BLaER1 treated with 17β-estradiol and CSF1 and Interleukin-3, amounts not matched to agents 10 nM and 100 nM (cell line): ENCODE measurements around the gene CKS2.
A peak's percentile ranks its signal among the peaks of the same experiment; 100 is the strongest.

Experiments used
- H3K27ac ChIP-seq, 11 experiments: shearing (Covaris generic); formaldehyde crosslinking; 2 replicates each; pipeline ENCODE4 v1.8.1; 2022
- H3K27me3 ChIP-seq, 11 experiments: shearing (Covaris generic); formaldehyde crosslinking; 2 replicates each; pipeline ENCODE4 v1.8.1; 2022
- H3K36me3 ChIP-seq, 11 experiments: shearing (Covaris generic); formaldehyde crosslinking; 2 replicates each; pipeline ENCODE4 v1.8.1; 2022
- H3K4me1 ChIP-seq, 10 experiments: shearing (Covaris generic); formaldehyde crosslinking; 2 replicates each; pipeline ENCODE4 v1.8.1; 2022
- H3K4me2 ChIP-seq, 11 experiments: shearing (Covaris generic); formaldehyde crosslinking; 2 replicates each; pipeline ENCODE4 v1.8.1; 2022
- H3K4me3 ChIP-seq, 10 experiments: shearing (Covaris generic); formaldehyde crosslinking; 2 replicates each; pipeline ENCODE4 v1.8.1; 2022
- H3K9ac ChIP-seq, 11 experiments: shearing (Covaris generic); formaldehyde crosslinking; 2 replicates each; pipeline ENCODE4 v1.8.1; 2022
- H3K9me3 ChIP-seq, 11 experiments: shearing (Covaris generic); formaldehyde crosslinking; replicated peaks in 1 of 11; 2 replicates each; pipeline ENCODE4 v1.8.1; 2022
- H4K20me1 ChIP-seq, 11 experiments: shearing (Covaris generic); formaldehyde crosslinking; 2 replicates each; pipeline ENCODE4 v1.8.1; 2022
- Cebpa-rat ChIP-seq, 11 experiments: shearing (Covaris generic); IDR thresholded peaks; 2 replicates each; pipeline ENCODE4 v1.8.1; 2022

Gene CKS2

DNA sequence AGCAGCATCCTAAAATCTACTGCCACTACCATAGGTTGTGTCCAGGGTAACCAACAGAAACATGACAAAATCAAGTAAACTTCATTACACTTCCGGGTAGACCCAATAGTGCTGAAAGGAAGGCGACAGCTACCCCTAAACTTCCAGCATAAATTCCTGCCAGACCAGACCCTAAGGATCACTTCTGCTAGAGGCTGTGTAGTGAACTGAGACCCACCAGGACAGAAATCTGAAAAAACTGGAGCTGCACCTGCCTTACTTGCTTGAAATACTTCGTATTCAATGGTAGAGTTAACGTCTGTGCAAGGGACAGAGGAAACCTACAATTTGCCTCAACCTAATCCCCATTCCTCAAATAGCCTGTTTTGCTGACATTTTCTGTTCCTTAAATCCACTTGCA, 6.3 kb downstream of the CKS2 start:
- peak overlapping the region in 10 of 11 experiments; percentile 97 to 100 (median 99); a peak in 20 of 22 replicates for H3K27ac ChIP-seq
- peak overlapping the region; percentile 82 to 95 (median 91) for H3K4me2 ChIP-seq
- H3K4me3 ChIP-seq: peak overlapping the region in 6 of 10 experiments; percentile 52 to 80 (median 70); a peak in 11 of 20 replicates
- no peaks in the 10 kb centered on the region for H3K27me3 ChIP-seq
- peaks cover 41 to 64% (median 59%) of the 10 kb centered on the region in 10 experiments for H3K4me1 ChIP-seq
- peaks cover 0 to 44% (median 30%) of the 10 kb centered on the region in 11 experiments; a peak in 17 of 22 replicates for H4K20me1 ChIP-seq
- TF ChIP-seq Cebpa-rat (IDR thresholded peaks at IDR 0.05): no peak
- peaks cover 13 to 86% (median 58%) of the 10 kb centered on the region in 11 experiments; a peak in 21 of 22 replicates for H3K36me3 ChIP-seq
- peak overlapping the region; percentile 21 to 100 (median 98); a peak in 20 of 22 replicates for H3K9ac ChIP-seq
- H3K9me3 ChIP-seq: no peaks in the 10 kb centered on the region

DNA sequence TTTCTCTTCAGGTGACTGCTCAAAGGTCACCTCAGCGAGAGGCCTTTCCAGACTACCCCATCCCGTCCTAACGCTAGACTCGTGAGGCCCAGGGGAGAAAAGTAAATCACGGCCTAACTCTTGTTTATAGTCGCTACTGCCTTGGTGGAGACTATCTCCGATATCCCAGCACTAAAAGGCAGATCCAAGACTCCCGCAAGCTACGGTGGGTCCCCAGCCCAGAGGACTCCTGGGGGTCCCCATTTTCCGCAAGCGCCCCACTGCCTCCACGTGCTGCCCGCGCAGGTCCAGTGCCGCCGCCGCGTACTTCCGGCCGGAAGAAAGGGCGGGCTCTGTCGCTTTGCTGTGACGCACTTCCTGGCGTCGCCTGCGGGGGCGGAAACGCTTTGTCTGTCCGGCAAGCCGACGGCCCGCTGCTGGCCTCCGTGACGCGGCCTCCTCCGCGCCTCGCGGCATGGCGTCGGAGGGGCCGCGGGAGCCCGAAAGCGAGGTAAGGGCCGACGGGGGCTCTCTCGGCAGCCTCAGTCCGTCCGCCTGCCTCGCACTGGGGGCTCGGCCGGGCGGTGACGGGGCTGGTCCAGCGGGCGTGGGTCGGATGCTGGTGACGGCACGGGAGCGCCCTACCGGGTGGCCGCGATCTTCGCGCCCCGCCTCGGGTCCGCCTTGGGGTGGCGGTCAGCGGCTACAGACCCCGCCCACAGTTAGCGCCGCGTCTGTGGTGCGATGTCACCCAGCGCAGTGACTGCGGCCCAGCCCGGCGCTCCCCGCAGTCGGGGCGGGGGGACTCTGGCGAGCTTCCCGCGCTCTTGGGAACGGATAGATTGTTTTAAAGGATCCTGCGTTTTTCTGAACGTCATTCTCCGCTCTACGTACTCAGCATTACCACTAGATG, 7.4 kb downstream of the CKS2 start, which contains the start of gene SECISBP2:
TSS of gene SECISBP2 (plus strand) at position 378 of the 892 bp plus-strand sequence. CDS start at position 455, 77 bp downstream.
- Histone ChIP-seq H3K27ac (peak within 1 kb of the TSS; percentile 95 to 100 (median 99)), H3K27me3 (no peaks in the 10 kb centered on the region), H3K4me2 (peak within 1 kb of the TSS; percentile 89 to 97 (median 92)), H3K9me3 (no peaks in the 10 kb centered on the region), H3K36me3 (peaks cover 13 to 83% (median 57%) of the 10 kb centered on the region in 11 experiments; a peak in 21 of 22 replicates), H3K4me3 (peak within 1 kb of the TSS; percentile 52 to 80 (median 73)), H3K9ac (peak within 1 kb of the TSS; percentile 94 to 100 (median 98)), H4K20me1 (peaks cover 2 to 44% (median 27%) of the 10 kb centered on the region in 11 experiments; a peak in 20 of 22 replicates), H3K4me1 (peaks cover 41 to 60% (median 56%) of the 10 kb centered on the region in 10 experiments)
- peak in 3 of 11 experiments; percentile 39 to 56 (median 42); a peak in 2 of 22 replicates for TF ChIP-seq Cebpa-rat (IDR thresholded peaks at IDR 0.05)

DNA sequence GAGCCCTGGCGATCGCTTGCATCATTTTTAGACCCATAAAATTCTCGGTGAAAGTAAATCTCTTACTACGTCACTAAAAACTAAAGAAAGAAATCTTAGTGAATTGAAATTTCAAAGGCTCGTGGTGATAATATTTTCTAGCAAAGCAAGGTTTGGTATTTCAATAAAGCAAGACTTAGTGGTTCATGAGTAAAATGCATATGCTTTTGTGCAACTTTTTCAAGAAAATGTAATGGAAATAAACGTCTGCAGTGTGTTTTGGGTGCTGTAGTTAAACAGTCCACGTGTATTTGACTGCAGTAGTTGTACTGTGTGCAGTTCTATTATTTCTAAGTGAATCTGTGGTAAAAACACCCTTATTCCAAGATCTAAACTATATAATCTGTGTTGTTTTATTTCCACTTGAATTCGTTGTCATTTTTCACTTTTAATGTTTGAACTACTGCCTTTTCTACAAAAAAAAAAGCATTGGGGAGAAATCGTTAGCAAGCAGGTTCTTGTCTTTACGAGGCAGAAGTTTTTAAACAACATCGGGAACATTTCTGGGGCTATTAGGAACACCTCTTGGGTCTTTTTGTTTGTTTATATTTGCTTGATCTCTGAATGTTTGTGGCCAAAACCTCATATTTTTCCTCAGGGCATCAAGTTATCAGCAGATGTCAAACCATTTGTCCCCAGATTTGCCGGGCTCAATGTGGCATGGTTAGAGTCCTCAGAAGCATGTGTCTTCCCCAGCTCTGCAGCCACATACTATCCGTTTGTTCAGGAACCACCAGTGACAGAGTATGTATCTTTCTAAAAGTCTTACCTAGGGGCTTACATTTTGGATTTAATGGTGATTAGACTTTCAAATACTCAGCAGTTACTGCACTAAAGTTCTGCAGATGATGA, 8.3 kb downstream of the CKS2 start:
- peaks cover 33 to 54% (median 49%) of the 10 kb centered on the region in 10 experiments for H3K4me1 ChIP-seq
- peak overlapping the region; percentile 94 to 100 (median 98) for H3K9ac ChIP-seq
- peak overlapping the region; percentile 52 to 80 (median 73) for H3K4me3 ChIP-seq
- H3K36me3 ChIP-seq: peaks cover 13 to 83% (median 59%) of the 10 kb centered on the region in 11 experiments; a peak in 21 of 22 replicates
- H4K20me1 ChIP-seq: peaks cover 6 to 44% (median 26%) of the 10 kb centered on the region in 11 experiments; a peak in 20 of 22 replicates
- H3K27me3 ChIP-seq: no peaks in the 10 kb centered on the region
- TF ChIP-seq Cebpa-rat (IDR thresholded peaks at IDR 0.05): peak in 2 of 11 experiments; percentile 25 to 48; a peak in 3 of 22 replicates
- peak overlapping the region; percentile 83 to 97 (median 92) for H3K4me2 ChIP-seq
- peak overlapping the region; percentile 95 to 100 (median 99) for H3K27ac ChIP-seq
- H3K9me3 ChIP-seq: no peaks in the 10 kb centered on the region

DNA sequence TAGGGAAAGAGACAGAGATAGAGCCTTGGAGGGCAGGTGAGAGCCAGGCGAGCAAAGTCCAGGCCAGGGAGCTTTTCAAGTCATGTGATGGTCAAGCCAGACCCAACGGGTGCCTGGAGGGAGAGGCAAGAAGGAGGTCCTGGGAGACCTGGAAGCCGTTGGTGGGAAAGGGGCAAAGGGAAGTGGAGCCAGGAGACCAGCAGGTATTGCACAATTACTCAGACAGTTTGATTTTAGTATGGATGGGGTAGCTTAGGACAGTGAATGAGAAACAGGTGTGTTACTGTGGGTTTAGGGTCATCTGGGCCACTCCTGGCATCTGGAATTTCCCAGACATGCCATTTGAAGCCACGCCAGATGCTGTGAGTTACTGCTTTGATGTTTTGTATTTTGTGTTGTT, 12.4 kb downstream of the CKS2 start:
- H3K27me3 ChIP-seq: no peaks in the 10 kb centered on the region

DNA sequence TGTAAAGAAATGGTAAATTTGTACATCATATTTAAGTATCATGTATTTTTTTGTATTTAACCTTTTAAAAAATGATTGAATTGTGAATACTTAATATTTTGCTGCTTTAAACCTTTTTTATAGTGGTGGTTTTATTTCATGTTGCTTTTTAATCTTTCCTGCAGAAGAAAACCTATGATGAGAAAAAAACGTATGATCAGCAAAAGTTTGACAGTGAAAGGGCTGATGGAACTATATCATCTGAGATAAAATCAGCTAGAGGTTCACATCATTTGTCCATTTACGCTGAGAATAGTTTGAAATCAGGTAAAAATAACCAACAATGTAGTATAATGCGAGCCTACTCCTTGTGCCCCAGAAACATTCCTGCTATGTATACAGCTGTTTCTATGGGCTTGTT, 14.7 kb downstream of the CKS2 start:
- Histone ChIP-seq H4K20me1 (peaks cover 15 to 66% (median 40%) of the 10 kb centered on the region in 11 experiments; a peak in 20 of 22 replicates), H3K4me1 (peaks cover 0 to 16% (median 7%) of the 10 kb centered on the region in 10 experiments; a peak in 11 of 20 replicates), H3K4me3 (no peak overlapping the region), H3K9me3 (no peaks in the 10 kb centered on the region), H3K27me3 (no peaks in the 10 kb centered on the region), H3K27ac (no peak overlapping the region), H3K4me2 (no peak overlapping the region), H3K9ac (no peak overlapping the region), H3K36me3 (peaks cover 54 to 97% (median 79%) of the 10 kb centered on the region in 11 experiments)
- no peak for TF ChIP-seq Cebpa-rat (IDR thresholded peaks at IDR 0.05)

More for the DNA sequence above, 12.4 kb downstream of the CKS2 start:
- Histone ChIP-seq H3K9me3 (no peaks in the 10 kb centered on the region), H3K36me3 (peaks cover 31 to 86% (median 61%) of the 10 kb centered on the region in 11 experiments), H3K4me2 (peak overlapping the region in 3 of 11 experiments; percentile 16 to 19 (median 17); a peak in 1 of 22 replicates), H3K9ac (no peak overlapping the region; a peak in 1 of 22 replicates), H3K4me3 (no peak overlapping the region), H4K20me1 (peaks cover 14 to 62% (median 33%) of the 10 kb centered on the region in 11 experiments; a peak in 19 of 22 replicates), H3K27ac (no peak overlapping the region), H3K4me1 (peaks cover 13 to 30% (median 21%) of the 10 kb centered on the region in 10 experiments)
- peak in 6 of 11 experiments; percentile 18 to 66 (median 58); a peak in 9 of 22 replicates for TF ChIP-seq Cebpa-rat (IDR thresholded peaks at IDR 0.05)

DNA sequence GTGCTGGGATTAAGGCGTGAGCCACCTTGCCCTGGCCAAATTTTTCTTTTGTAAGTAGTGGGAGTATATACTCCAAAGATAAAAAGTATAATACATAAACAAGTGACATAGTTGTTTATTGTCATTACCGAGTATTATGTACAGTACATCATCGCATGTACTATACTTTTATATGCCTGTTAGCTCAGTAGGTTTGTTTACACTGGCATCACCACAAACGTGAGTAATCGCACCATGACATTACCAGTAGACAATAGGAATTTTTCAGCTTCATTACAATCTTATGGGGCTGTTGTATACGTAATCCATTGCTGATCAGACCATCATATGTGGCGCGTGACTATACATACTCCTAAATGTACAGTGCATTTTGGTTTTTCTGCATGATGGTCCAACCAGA, 17.1 kb downstream of the CKS2 start:
- Histone ChIP-seq H3K9me3 (no peaks in the 10 kb centered on the region), H3K4me3 (no peak overlapping the region), H3K27ac (no peak overlapping the region), H3K9ac (no peak overlapping the region), H3K36me3 (peaks cover 77 to 100% (median 92%) of the 10 kb centered on the region in 11 experiments), H3K4me2 (no peak overlapping the region), H4K20me1 (peaks cover 15 to 61% (median 31%) of the 10 kb centered on the region in 11 experiments; a peak in 20 of 22 replicates), H3K4me1 (peaks cover 0 to 6% (median 5%) of the 10 kb centered on the region in 10 experiments; a peak in 6 of 20 replicates), H3K27me3 (no peaks in the 10 kb centered on the region)
- no peak for TF ChIP-seq Cebpa-rat (IDR thresholded peaks at IDR 0.05)

DNA sequence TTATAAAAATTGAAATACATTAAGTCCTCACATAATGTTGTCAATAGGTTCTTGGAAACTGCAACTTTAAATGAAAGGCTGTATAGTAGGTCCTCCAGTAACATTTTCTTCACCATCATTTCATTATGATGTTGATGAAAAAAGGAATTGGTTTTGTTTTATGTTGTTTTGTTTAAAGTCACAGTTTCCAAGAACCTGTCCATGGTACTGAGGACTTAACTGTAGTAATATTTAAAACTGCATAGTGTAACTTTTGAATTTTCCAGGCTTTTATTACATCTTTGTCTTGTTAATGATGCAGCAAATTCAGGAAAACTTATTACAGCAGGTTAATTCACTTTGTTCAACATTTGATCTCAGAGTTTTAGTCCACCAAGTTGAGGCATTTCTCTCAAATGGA, 18.9 kb downstream of the CKS2 start:
- H3K9me3 ChIP-seq: no peaks in the 10 kb centered on the region
- H3K9ac ChIP-seq: no peak overlapping the region
- TF ChIP-seq Cebpa-rat (IDR thresholded peaks at IDR 0.05): no peak
- no peaks in the 10 kb centered on the region for H3K27me3 ChIP-seq
- no peak overlapping the region for H3K4me3 ChIP-seq
- no peak overlapping the region for H3K4me2 ChIP-seq
- peaks cover 6 to 43% (median 13%) of the 10 kb centered on the region in 11 experiments; a peak in 19 of 22 replicates for H4K20me1 ChIP-seq
- peaks cover 92 to 100% (median 95%) of the 10 kb centered on the region in 11 experiments for H3K36me3 ChIP-seq
- no peaks in the 10 kb centered on the region for H3K4me1 ChIP-seq
- no peak overlapping the region for H3K27ac ChIP-seq

DNA sequence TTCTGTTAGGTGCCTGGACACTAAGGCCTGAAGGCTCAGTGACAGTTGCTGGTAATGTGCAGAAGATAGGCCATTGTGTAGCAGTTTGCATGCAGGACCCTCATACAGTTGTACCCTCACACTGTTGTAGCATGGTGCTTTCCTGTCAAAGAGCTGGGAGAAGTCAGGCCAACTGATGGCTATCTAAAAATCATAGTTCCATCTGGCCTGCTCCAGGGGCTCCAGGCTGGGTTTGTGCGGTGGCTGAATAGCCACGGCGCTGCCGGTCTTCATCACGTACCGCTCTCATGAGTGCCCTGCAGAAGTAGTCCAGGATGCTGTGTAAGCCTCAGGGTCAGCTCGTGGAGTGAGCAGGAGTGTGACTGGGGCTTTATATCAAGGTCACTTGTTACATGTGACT, 19.5 kb downstream of the CKS2 start:
- H3K4me1 ChIP-seq: no peaks in the 10 kb centered on the region
- H3K4me2 ChIP-seq: no peak overlapping the region
- H3K27me3 ChIP-seq: no peaks in the 10 kb centered on the region
- peaks cover 0 to 37% (median 10%) of the 10 kb centered on the region in 11 experiments; a peak in 13 of 22 replicates for H4K20me1 ChIP-seq
- no peak overlapping the region for H3K27ac ChIP-seq
- peaks cover 93 to 100% (median 98%) of the 10 kb centered on the region in 11 experiments for H3K36me3 ChIP-seq
- H3K4me3 ChIP-seq: no peak overlapping the region
- H3K9ac ChIP-seq: no peak overlapping the region
- TF ChIP-seq Cebpa-rat (IDR thresholded peaks at IDR 0.05): no peak
- no peaks in the 10 kb centered on the region for H3K9me3 ChIP-seq
